CD4-positive, alpha-beta T cell (primary cell): Measurements from ENCODE around the gene ENO4. TPM values are rescaled to one million over a fixed set of nuclear protein-coding genes. Genes with fewer than 3 reads are reported as not detected.

Source experiments
- ATAC-seq: fragments of 200-7000 bp; cut with Tn5 transposase; one replicate; pipeline ENCODE4 v1.10.0; 2022; ENCODE audit warnings: mild to moderate bottlenecking; ENCODE audit not compliant: poor library complexity
- CTCF ChIA-PET: fragments of 350-600 bp; sonication (Branson Sonifier 250); formaldehyde crosslinking; loops from one replicate; lab custom pipeline; 2021; ENCODE audit warnings: antibody characterized with exemption, inconsistent platforms; lab: Charles Lee
- POLR2A ChIA-PET: fragments of 350-600 bp; sonication (Branson Sonifier 250); formaldehyde crosslinking; loops from one replicate; lab custom pipeline; 2021; ENCODE audit warnings: antibody characterized with exemption, inconsistent platforms; lab: Charles Lee
- DNase-seq, 14 experiments: peaks; one replicate each; pipeline ENCODE4 v3.0.0-alpha.2; 2013 to 2020; ENCODE audit warnings: mixed read lengths in 2 of 14
- H3K27ac ChIP-seq, 2 donors: one replicate each; pipeline versions ENCODE4 v1.5.1 to v1.7.0; 2013; ENCODE audit warnings: low read length in 2 of 2, low read depth in 1 of 2, mild to moderate bottlenecking in 1 of 2
- H3K27me3 ChIP-seq, 2 experiments: 1 replicate in 1 of 2; 2 replicates in 1 of 2; pipeline versions ENCODE4 v1.6.1 to v1.7.0; 2013; ENCODE audit warnings: low read length in 2 of 2, control low read depth in 1 of 2, mild to moderate bottlenecking in 1 of 2, moderate library complexity in 1 of 2; ENCODE audit not compliant: insufficient read depth in 2 of 2, control insufficient read depth in 1 of 2
- H3K36me3 ChIP-seq: one replicate; pipeline ENCODE4 v1.6.1; 2013; ENCODE audit warnings: low read length, control low read depth; ENCODE audit not compliant: insufficient read depth
- H3K4me1 ChIP-seq: one replicate; pipeline ENCODE4 v1.6.1; 2013; ENCODE audit warnings: low read length, control low read depth; ENCODE audit not compliant: insufficient read depth
- H3K4me3 ChIP-seq: one replicate; pipeline ENCODE4 v1.5.1; 2013; ENCODE audit warnings: mild to moderate bottlenecking, low read length, moderate library complexity
- H3K9me3 ChIP-seq, 2 experiments: 1 replicate in 1 of 2; 2 replicates in 1 of 2; pipeline versions ENCODE4 v1.6.1 to v1.7.0; 2013; ENCODE audit warnings: low read length in 2 of 2, mild to moderate bottlenecking in 2 of 2, control low read depth in 1 of 2, moderate library complexity in 1 of 2; ENCODE audit not compliant: control insufficient read depth in 1 of 2, insufficient read depth in 1 of 2
- H3K27ac Mint-ChIP-seq: one replicate; pipeline ENCODE4 v1.8.0; 2020; ENCODE audit warnings: mixed read lengths
- H3K27me3 Mint-ChIP-seq: one replicate; pipeline ENCODE4 v1.8.0; 2021; ENCODE audit warnings: mixed read lengths
- H3K36me3 Mint-ChIP-seq: one replicate; pipeline ENCODE4 v1.8.0; 2021; ENCODE audit warnings: low read depth, mixed read lengths
- H3K4me1 Mint-ChIP-seq: one replicate; pipeline ENCODE4 v1.8.0; 2021; ENCODE audit warnings: low read depth, mixed read lengths
- H3K4me3 Mint-ChIP-seq: one replicate; pipeline ENCODE4 v1.8.0; 2020; ENCODE audit warnings: mild to moderate bottlenecking, mixed read lengths
- H3K9me3 Mint-ChIP-seq: one replicate; pipeline ENCODE4 v1.8.0; 2020; ENCODE audit warnings: mixed read lengths
- CTCF ChIP-seq: fragments of 200-600 bp; IDR thresholded peaks from one replicate; pipeline ENCODE4 v1.8.0; 2022; ENCODE audit warnings: antibody characterized with exemption, mild to moderate bottlenecking
- intact Hi-C, 2 experiments: fragments of 100-400 bp; cut with DNase I in 1 of 2; cut with micrococcal nuclease in 1 of 2; formaldehyde crosslinking; loops; one replicate each; pipeline versions ENCODE4 v1.15.1 to v1.9.0; 2023 to 2025; cut with DNase I, micrococcal nuclease
- total RNA-seq, 174 experiments: library from RNA in 2 of 174; stranded (reverse) in 2 of 174; gene quantifications; one replicate each; pipeline ENCODE4 v1.2.3 and lab custom pipeline; 2021 to 2026

Gene ENO4
- total RNA-seq, 2 experiments from 2014 or later: not detected

GRCh38 chr10:116810895-116811294 lies 38.4 kb upstream of the ENO4 start:
- Histone ChIP-seq H3K9me3 (no peaks in the 10 kb centered on the region), H3K36me3 (no peaks in the 10 kb centered on the region), H3K27me3 (peaks cover 4 to 6% of the 10 kb centered on the region in 2 experiments), H3K4me3 (no peak overlapping the region), H3K4me1 (no peaks in the 10 kb centered on the region), H3K27ac (no peak overlapping the region)
- intact Hi-C loops: no loop called here
- Mint-ChIP-seq H3K4me3 (no peak overlapping the region), H3K9me3 (no peaks in the 10 kb centered on the region), H3K27ac (no peak overlapping the region), H3K4me1 (no peaks in the 10 kb centered on the region), H3K36me3 (no peaks in the 10 kb centered on the region), H3K27me3 (peaks cover 32% of the 10 kb centered on the region)
- no peak for TF ChIP-seq CTCF
- DNase-seq (no peak), ATAC-seq (no peak)
- CTCF ChIA-PET: interaction anchor here (0.9 kb wide), 1 partner anchor 14 kb away, joined by 3 read pairs; no protein-coding TSS in a partner anchor
- POLR2A ChIA-PET: no interaction called here

- CTCF ChIA-PET: no interaction called here
- no peak overlapping the region for H3K27ac Mint-ChIP-seq
Observed at GRCh38 chr10:116811691-116812090, 37.6 kb upstream of the ENO4 start.

GRCh38 chr10:116815641-116816415 lies 33.5 kb upstream of the ENO4 start:
- Mint-ChIP-seq H3K27me3 (peaks cover 41% of the 10 kb centered on the region), H3K4me3 (no peak overlapping the region)
- intact Hi-C loops: no loop called here

More at GRCh38 chr10:116811691-116812090, 37.6 kb upstream of the ENO4 start:
- Mint-ChIP-seq H3K27me3 (peaks cover 32% of the 10 kb centered on the region), H3K4me1 (no peaks in the 10 kb centered on the region), H3K36me3 (no peaks in the 10 kb centered on the region), H3K4me3 (no peak overlapping the region), H3K9me3 (no peaks in the 10 kb centered on the region)
- intact Hi-C loops: no loop called here
- TF ChIP-seq CTCF: no peak
- POLR2A ChIA-PET: no interaction called here
- Histone ChIP-seq H3K4me3 (no peak overlapping the region), H3K36me3 (no peaks in the 10 kb centered on the region), H3K9me3 (no peaks in the 10 kb centered on the region), H3K4me1 (no peaks in the 10 kb centered on the region), H3K27ac (no peak overlapping the region), H3K27me3 (peaks cover 4 to 10% of the 10 kb centered on the region in 2 experiments)
- no peak for ATAC-seq
- DNase-seq: no peak

More at GRCh38 chr10:116815641-116816415, 33.5 kb upstream of the ENO4 start:
- Histone ChIP-seq H3K4me1 (no peaks in the 10 kb centered on the region), H3K4me3 (no peak overlapping the region), H3K27me3 (peaks cover 7 to 10% of the 10 kb centered on the region in 2 experiments), H3K9me3 (no peaks in the 10 kb centered on the region), H3K27ac (no peak overlapping the region), H3K36me3 (no peaks in the 10 kb centered on the region)
- Mint-ChIP-seq H3K36me3 (no peaks in the 10 kb centered on the region), H3K27ac (no peak overlapping the region), H3K9me3 (no peaks in the 10 kb centered on the region), H3K4me1 (no peaks in the 10 kb centered on the region)
- no peak for DNase-seq
- no peak for TF ChIP-seq CTCF
- POLR2A ChIA-PET: no interaction called here
- CTCF ChIA-PET: interaction anchor here (1.4 kb wide), 1 partner anchor 27 kb away, joined by 3 read pairs; no protein-coding TSS in a partner anchor
- no peak for ATAC-seq
